ENCODE measurements around the gene ITGA1. TPM values are rescaled to one million over a fixed set of nuclear protein-coding genes. Genes with fewer than 3 reads are reported as not detected.

ITGA1 gene
- total and polyA plus RNA-seq, 2 of the 8 experiments (the other 6 are each of a cell fraction or from before 2014, with no cell fraction given) = 2.3 to 9.0 TPM

- TF ChIP-seq TAF7 (optimal IDR thresholded peaks at IDR 0.05; ENCODE audit: borderline replicate concordance, low read depth, low read length) (no peak), RFX5 (IDR thresholded peaks at IDR 0.05; ENCODE audit: borderline replicate concordance, low read depth, low read length) (no peak), CHD1 (IDR thresholded peaks at IDR 0.05; ENCODE audit: low read depth, low read length) (no peak)
These were observed 189.7 kb downstream of the ITGA1 start (continued) for GRCh38 chr5:52977264-52977897.
